A549 (cell line): ENCODE results near the gene RAB30. TPM values are rescaled to one million over a fixed set of nuclear protein-coding genes. Genes with fewer than 3 reads are reported as not detected.

Experiments used
- ATAC-seq, 2 experiments: fragments of 200-7000 bp in 1 of 2; fragments of >200 bp in 1 of 2; cut with Nextera tagmentation in 1 of 2; cut with Tn5 transposase in 1 of 2; 3 replicates each; pipeline versions ENCODE4 v1.8.0 to v1.9.1; 2018 to 2020; ENCODE audit warnings: mild to moderate bottlenecking in 1 of 2, moderate library complexity in 1 of 2
- CTCF ChIA-PET: fragments of 300-600 bp; sonication (Branson Sonifier 250); formaldehyde crosslinking; extraction: SDS; loops from one replicate; lab custom pipeline; 2021; ENCODE audit warnings: antibody characterized with exemption, inconsistent platforms; lab: Yijun Ruan, JAX
- POLR2A ChIA-PET: fragments of 350-600 bp; formaldehyde crosslinking; extraction: SDS; loops from one replicate; lab custom pipeline; 2021; ENCODE audit warnings: antibody characterized with exemption, inconsistent platforms; lab: Yijun Ruan, JAX
- DNase-seq, 2 experiments: peaks; one replicate each; pipeline versions ENCODE4 v3.0.0 to v3.0.0-alpha.2; 2011 to 2016; ENCODE audit warnings: low read depth in 1 of 2, low spot score in 1 of 2
- FAIRE-seq: peaks from 2 replicates; lab custom pipeline; 2011; peaks lifted over from hg19 to GRCh38; lab: Jason Lieb, UNC
- H3K27ac ChIP-seq, 2 experiments: fragments of >200 bp; sonication (Bioruptor Twin); formaldehyde crosslinking; 3 replicates each; pipeline ENCODE4 v1.5.1; 2016 to 2017
- H3K4me1 ChIP-seq: fragments of >200 bp; sonication (Bioruptor Twin); formaldehyde crosslinking; 3 replicates; pipeline ENCODE4 v1.6.1; 2016
- H3K4me2 ChIP-seq: fragments of >200 bp; sonication (Bioruptor Twin); formaldehyde crosslinking; 3 replicates; pipeline ENCODE4 v1.6.1; 2016
- H3K4me3 ChIP-seq: fragments of >200 bp; sonication (Bioruptor Twin); formaldehyde crosslinking; 3 replicates; pipeline ENCODE4 v1.5.1; 2016
- H3K9me3 ChIP-seq: fragments of >200 bp; sonication (Bioruptor Twin); formaldehyde crosslinking; 3 replicates; pipeline ENCODE4 v1.6.1; 2016
- CEBPB ChIP-seq, 2 experiments: fragments of >200 bp in 1 of 2; sonication (Bioruptor Twin) in 1 of 2; formaldehyde crosslinking in 1 of 2; IDR thresholded peaks; 2 replicates each; pipeline ENCODE4 v1.6.1; 2012 to 2016
- CHD4 ChIP-seq: fragments of 200-600 bp; sonication (generic); IDR thresholded peaks from 2 replicates; pipeline ENCODE4 v1.6.1; 2016; ENCODE audit warnings: antibody characterized with exemption, mild to moderate bottlenecking, borderline replicate concordance
- EHF ChIP-seq: fragments of 250-450 bp; sonication (Bioruptor Pico); IDR thresholded peaks from 2 replicates; pipeline ENCODE4 v1.5.0; 2020; ENCODE audit warnings: mild to moderate bottlenecking
- EHMT2 ChIP-seq: fragments of 200-600 bp; sonication (generic); IDR thresholded peaks from 2 replicates; pipeline ENCODE4 v1.6.1; 2016; ENCODE audit warnings: antibody characterized with exemption, low read depth, mild to moderate bottlenecking, moderate library complexity
- ESRRA ChIP-seq: fragments of 150-350 bp; IDR thresholded peaks from 2 replicates; pipeline ENCODE4 v1.6.1; 2014; ENCODE audit warnings: mild to moderate bottlenecking, low read length, borderline replicate concordance
- FOSB ChIP-seq: fragments of 250-450 bp; sonication (Bioruptor Pico); IDR thresholded peaks from 2 replicates; pipeline ENCODE4 v1.5.0; 2020; ENCODE audit warnings: mild to moderate bottlenecking, moderate library complexity
- FOSL2 ChIP-seq, 2 experiments: fragments of 450-650 bp in 1 of 2; fragments of >200 bp in 1 of 2; sonication (Bioruptor Twin) in 1 of 2; formaldehyde crosslinking; IDR thresholded peaks; 2 replicates each; pipeline versions ENCODE4 v1.5.0 to v1.6.1; 2016 to 2020; ENCODE audit warnings: mild to moderate bottlenecking in 1 of 2, moderate library complexity in 1 of 2
- GATA3 ChIP-seq: IDR thresholded peaks from 2 replicates; pipeline ENCODE4 v1.6.1; 2012; ENCODE audit warnings: borderline replicate concordance
- HOXA7 ChIP-seq: fragments of 250-450 bp; sonication (Bioruptor Pico); IDR thresholded peaks from 2 replicates; pipeline ENCODE4 v1.5.0; 2020; ENCODE audit warnings: mild to moderate bottlenecking, moderate library complexity
- HOXB13 ChIP-seq: fragments of 250-450 bp; sonication (Bioruptor Pico); IDR thresholded peaks from 2 replicates; pipeline ENCODE4 v1.5.0; 2020; ENCODE audit warnings: low read depth, mild to moderate bottlenecking, moderate library complexity
- JUNB ChIP-seq: fragments of >200 bp; sonication (Bioruptor Twin); formaldehyde crosslinking; IDR thresholded peaks from 2 replicates; pipeline ENCODE4 v1.6.1; 2016
- KDM5A ChIP-seq: fragments of 200-600 bp; sonication (generic); IDR thresholded peaks from 2 replicates; pipeline ENCODE4 v1.6.1; 2016; ENCODE audit warnings: antibody characterized with exemption, mild to moderate bottlenecking
- MAFK ChIP-seq: fragments of 450-650 bp; IDR thresholded peaks from 2 replicates; pipeline ENCODE4 v1.6.1; 2014; ENCODE audit not compliant: partially characterized antibody
- NPAS2 ChIP-seq: fragments of 250-450 bp; sonication (Bioruptor Pico); IDR thresholded peaks from 2 replicates; pipeline ENCODE4 v1.8.0; 2022; ENCODE audit warnings: mild to moderate bottlenecking, moderate library complexity, borderline replicate concordance
- PHF8 ChIP-seq: fragments of 200-600 bp; sonication (generic); IDR thresholded peaks from 2 replicates; pipeline ENCODE4 v1.6.1; 2016; ENCODE audit warnings: low read depth, mild to moderate bottlenecking, antibody characterized with exemption, moderate library complexity, borderline replicate concordance
- POLR2A ChIP-seq: IDR thresholded peaks from 2 replicates; pipeline ENCODE4 v1.6.1; 2012; ENCODE audit warnings: mild to moderate bottlenecking, low read length
- RAD21 ChIP-seq, 2 experiments: fragments of >200 bp in 1 of 2; sonication (Bioruptor Twin) in 1 of 2; formaldehyde crosslinking in 1 of 2; IDR thresholded peaks in 1 of 2; conservative IDR thresholded peaks in 1 of 2; 2 replicates in 1 of 2; 3 replicates in 1 of 2; pipeline ENCODE4 v1.6.1; 2012 to 2018; ENCODE audit warnings: inconsistent platforms in 1 of 2
- TP53 ChIP-seq: fragments of 250-450 bp; sonication (Bioruptor Pico); IDR thresholded peaks from 2 replicates; pipeline ENCODE4 v1.5.0; 2021; ENCODE audit warnings: mild to moderate bottlenecking, moderate library complexity
- ZC3H11A ChIP-seq: fragments of 450-650 bp; IDR thresholded peaks from 2 replicates; pipeline ENCODE4 v1.6.1; 2014; ENCODE audit warnings: antibody characterized with exemption, mild to moderate bottlenecking
- ZFP36 ChIP-seq: fragments of 450-650 bp; IDR thresholded peaks from 2 replicates; pipeline ENCODE4 v1.6.1; 2014; ENCODE audit warnings: borderline replicate concordance; ENCODE audit not compliant: partially characterized antibody
- ZNF302 ChIP-seq: fragments of 250-450 bp; sonication (Bioruptor Pico); IDR thresholded peaks from 2 replicates; pipeline ENCODE4 v1.9.0; 2021; ENCODE audit warnings: inconsistent platforms, mild to moderate bottlenecking, moderate library complexity
- ZSCAN20 ChIP-seq: fragments of 250-450 bp; sonication (Bioruptor Pico); IDR thresholded peaks from 2 replicates; pipeline ENCODE4 v1.8.0; 2022; ENCODE audit warnings: mild to moderate bottlenecking, moderate library complexity
- WGBS: methylation state at CpG from one replicate; pipeline ENCODE4 v1.1.6; 2017; ENCODE audit errors: missing lambda C conversion rate; 5-methylcytosine and 5-hydroxymethylcytosine counted together
- polyA plus RNA-seq, 4 experiments: library from polyadenylated mRNA; depleted of rRNA in 3 of 4; stranded (reverse); fragments of >200 nt; fragmentation: RNase III in 1 of 4; extraction: RNeasy Plus Mini Kit Qiagen cat#74134 plus additional on column Dnase treatment in 1 of 4; gene quantifications; 2 replicates in 3 of 4; 3 replicates in 1 of 4; pipeline ENCODE4 v1.2.3, GENCODE V29; 2011 to 2017
- TF ChIP-seq, protein P1 (sequence below): fragments of 450-650 bp; IDR thresholded peaks from 2 replicates; pipeline ENCODE4 v1.6.1; 2014; ENCODE audit warnings: antibody characterized with exemption
- TF ChIP-seq, protein P2 (sequence below): fragments of >200 bp; sonication (Bioruptor Twin); formaldehyde crosslinking; IDR thresholded peaks from 2 replicates; pipeline ENCODE4 v1.6.1; 2016
- TF ChIP-seq, protein P3 (sequence below): IDR thresholded peaks from 2 replicates; pipeline ENCODE4 v1.6.1; 2012

RAB30 gene
- polyA plus RNA-seq, 2 of the 4 experiments (the other 2 are of a cell fraction) = 4.2 to 6.2 TPM

DNA sequence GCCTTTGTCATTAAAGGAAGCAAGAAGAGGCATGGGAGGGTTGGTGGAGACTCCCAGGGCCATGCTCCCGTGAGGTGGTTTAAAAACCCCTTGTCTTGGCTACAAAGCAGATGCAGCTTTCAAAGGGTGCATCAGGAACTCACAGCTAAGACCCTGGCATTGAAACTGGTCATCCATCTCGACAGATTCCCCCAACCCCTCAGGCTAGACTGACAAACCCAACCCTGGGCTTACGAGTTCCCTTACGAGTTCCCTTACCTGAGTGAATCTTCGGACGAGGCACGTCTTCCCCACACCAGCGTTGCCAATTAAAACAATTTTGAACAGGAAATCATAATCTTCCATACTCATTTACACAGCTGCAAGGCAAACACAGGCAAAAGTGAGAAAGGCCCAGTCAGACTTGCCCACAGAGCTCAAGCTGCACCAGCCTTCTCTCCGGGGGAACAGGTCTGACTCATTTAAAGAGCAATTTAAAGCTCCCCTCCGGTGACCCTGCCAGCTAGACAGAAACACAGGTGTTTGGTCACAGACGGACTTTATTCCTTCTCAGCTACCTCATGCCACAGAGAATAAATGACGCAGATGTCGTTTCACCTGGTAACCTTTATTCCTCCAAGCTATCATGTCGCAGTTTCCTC lies 74.6 kb downstream of the RAB30 start:
- no peak overlapping the region for H3K4me3 ChIP-seq
- ATAC-seq (no peak), FAIRE-seq (no peak)

DNA sequence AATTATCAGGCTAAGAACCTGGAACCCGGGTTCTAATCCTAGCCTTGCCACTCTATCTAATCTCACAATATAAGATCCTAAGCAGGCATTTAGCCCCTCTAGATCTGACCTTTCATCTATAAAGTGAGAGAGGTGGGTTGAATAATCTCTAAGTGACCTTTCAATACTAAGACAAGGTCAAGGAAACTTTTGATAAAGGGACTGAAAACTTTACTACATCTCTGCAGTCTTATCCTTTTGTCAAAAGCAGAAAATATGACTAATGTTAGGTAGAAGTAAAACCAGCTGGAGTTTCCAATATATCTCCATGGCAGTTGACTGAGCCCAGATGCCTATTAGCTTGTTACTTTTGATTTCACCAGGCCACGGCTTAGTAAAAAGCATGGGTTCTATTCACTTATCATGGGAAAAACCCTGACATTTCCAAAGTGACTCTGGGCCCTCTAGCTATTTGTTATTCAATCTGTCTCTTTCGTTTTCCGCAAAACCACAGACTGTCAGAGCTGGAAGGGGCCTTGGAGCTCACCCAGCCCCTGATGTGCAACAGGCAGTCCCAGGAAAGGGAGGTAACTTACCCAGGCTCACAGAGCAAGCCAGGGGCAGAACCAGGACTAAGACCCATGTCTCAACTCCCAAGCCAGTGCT lies 75.8 kb downstream of the RAB30 start:
- Histone ChIP-seq H3K9me3 (no peaks in the 10 kb centered on the region), H3K4me2 (no peak overlapping the region), H3K4me1 (no peaks in the 10 kb centered on the region), H3K4me3 (no peak overlapping the region), H3K27ac (no peak overlapping the region)
- FAIRE-seq (no peak), ATAC-seq (no peak), DNase-seq (no peak)
- ChIA-PET POLR2A (no interaction called here), CTCF (no interaction called here)
- WGBS = 78% methylated on average over 4 of the region's 4 CpGs
- TF ChIP-seq ZFP36 (no peak), HOXA7 (CRISPR knock-in tag) (no peak), FOSB (CRISPR knock-in tag) (no peak), CHD4 (no peak), CEBPB (IDR thresholded peaks at IDR 0.05) (no peak), GATA3 (no peak), RAD21 (conservative IDR thresholded peaks at IDR 0.05 in 1 of 2, IDR thresholded peaks at IDR 0.05 in 1 of 2) (no peak), ZNF302 (CRISPR knock-in tag) (no peak), TP53 (CRISPR knock-in tag) (no peak), EHMT2 (no peak), ZSCAN20 (CRISPR knock-in tag) (no peak), JUNB (no peak), ESRRA (no peak), FOSL2 (IDR thresholded peaks at IDR 0.05) (no peak), FOSL2 (CRISPR knock-in tag; IDR thresholded peaks at IDR 0.05) (no peak), KDM5A (no peak), NPAS2 (CRISPR knock-in tag) (no peak), EHF (no peak), ZC3H11A (no peak), MAFK (no peak)
- TF ChIP-seq, protein P1, sequence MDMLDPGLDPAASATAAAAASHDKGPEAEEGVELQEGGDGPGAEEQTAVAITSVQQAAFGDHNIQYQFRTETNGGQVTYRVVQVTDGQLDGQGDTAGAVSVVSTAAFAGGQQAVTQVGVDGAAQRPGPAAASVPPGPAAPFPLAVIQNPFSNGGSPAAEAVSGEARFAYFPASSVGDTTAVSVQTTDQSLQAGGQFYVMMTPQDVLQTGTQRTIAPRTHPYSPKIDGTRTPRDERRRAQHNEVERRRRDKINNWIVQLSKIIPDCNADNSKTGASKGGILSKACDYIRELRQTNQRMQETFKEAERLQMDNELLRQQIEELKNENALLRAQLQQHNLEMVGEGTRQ = no peak

More for the DNA sequence above, 74.6 kb downstream of the RAB30 start:
- H3K4me1 ChIP-seq = no peaks in the 10 kb centered on the region
- 87% methylated on average over 14 of the region's 14 CpGs for WGBS
- no peak for DNase-seq
- CTCF ChIA-PET = no interaction called here
- POLR2A ChIA-PET = no interaction called here
- no peak overlapping the region for H3K27ac ChIP-seq
- no peaks in the 10 kb centered on the region for H3K9me3 ChIP-seq
- H3K4me2 ChIP-seq = no peak overlapping the region
- TF ChIP-seq, protein P2, sequence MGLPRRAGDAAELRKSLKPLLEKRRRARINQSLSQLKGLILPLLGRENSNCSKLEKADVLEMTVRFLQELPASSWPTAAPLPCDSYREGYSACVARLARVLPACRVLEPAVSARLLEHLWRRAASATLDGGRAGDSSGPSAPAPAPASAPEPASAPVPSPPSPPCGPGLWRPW = no peak
- TF ChIP-seq POLR2A = no peak
- no peak for TF ChIP-seq NPAS2 (CRISPR knock-in tag)
- no peak for TF ChIP-seq JUNB
- no peak for TF ChIP-seq HOXB13
- no peak for TF ChIP-seq PHF8
- TF ChIP-seq, protein P3, sequence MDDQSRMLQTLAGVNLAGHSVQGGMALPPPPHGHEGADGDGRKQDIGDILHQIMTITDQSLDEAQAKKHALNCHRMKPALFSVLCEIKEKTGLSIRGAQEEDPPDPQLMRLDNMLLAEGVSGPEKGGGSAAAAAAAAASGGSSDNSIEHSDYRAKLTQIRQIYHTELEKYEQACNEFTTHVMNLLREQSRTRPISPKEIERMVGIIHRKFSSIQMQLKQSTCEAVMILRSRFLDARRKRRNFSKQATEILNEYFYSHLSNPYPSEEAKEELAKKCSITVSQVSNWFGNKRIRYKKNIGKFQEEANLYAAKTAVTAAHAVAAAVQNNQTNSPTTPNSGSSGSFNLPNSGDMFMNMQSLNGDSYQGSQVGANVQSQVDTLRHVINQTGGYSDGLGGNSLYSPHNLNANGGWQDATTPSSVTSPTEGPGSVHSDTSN = no peak
